Neural cell (in vitro differentiated cells): Measurements from ENCODE around the gene LGR5. TPM values are rescaled to one million over a fixed set of nuclear protein-coding genes. Genes with fewer than 3 reads are reported as not detected.

Experiments
- H2AFZ ChIP-seq: fragments of 200-600, 300-800 bp; sonication (generic), shearing (Covaris generic); 2 replicates; pipeline ENCODE4 v1.6.0; 2014; ENCODE audit warnings: low read depth, mild to moderate bottlenecking, antibody characterized with exemption, low read length, moderate library complexity
- H3F3A ChIP-seq: fragments of 200-600 bp; shearing (Covaris generic); 2 replicates; pipeline ENCODE4 v1.6.1; 2016; ENCODE audit warnings: mild to moderate bottlenecking, moderate library complexity, mixed read lengths, antibody characterized with exemption, low read length; ENCODE audit not compliant: insufficient read depth, poor library complexity, severe bottlenecking
- H3K27ac ChIP-seq: fragments of 200-600, 300-800 bp; sonication (generic), shearing (Covaris generic); 2 replicates; pipeline ENCODE4 v1.5.1; 2014; ENCODE audit warnings: mild to moderate bottlenecking, low read length, moderate library complexity
- H3K27me3 ChIP-seq: fragments of 300-800, 200-600 bp; sonication (generic), shearing (Covaris generic); 2 replicates; pipeline ENCODE4 v1.6.0; 2014; ENCODE audit warnings: mild to moderate bottlenecking, low read depth, low read length, moderate library complexity; ENCODE audit not compliant: insufficient read depth
- H3K36me3 ChIP-seq: fragments of 300-800, 200-600 bp; sonication (generic), shearing (Covaris generic); 2 replicates; pipeline ENCODE4 v1.5.1; 2014; ENCODE audit warnings: mild to moderate bottlenecking, antibody characterized with exemption, low read length, moderate library complexity; ENCODE audit not compliant: insufficient read depth
- H3K4me2 ChIP-seq: fragments of 300-800, 200-600 bp; sonication (generic), shearing (Covaris generic); 2 replicates; pipeline ENCODE4 v1.6.0; 2014; ENCODE audit warnings: mild to moderate bottlenecking, low read length
- H3K4me3 ChIP-seq: fragments of 300-800, 200-600 bp; sonication (generic), shearing (Covaris generic); 2 replicates; pipeline ENCODE4 v1.5.1; 2014; ENCODE audit warnings: mild to moderate bottlenecking, low read length, moderate library complexity
- H3K79me2 ChIP-seq: fragments of 200-600 bp; shearing (Covaris generic); replicated peaks from 2 replicates; pipeline ENCODE4 v1.6.0; 2014; ENCODE audit warnings: mild to moderate bottlenecking, low read length, moderate library complexity; ENCODE audit not compliant: insufficient read depth
- H3K9ac ChIP-seq: fragments of 300-800, 200-600 bp; sonication (generic), shearing (Covaris generic); 2 replicates; pipeline ENCODE4 v1.6.1; 2016; ENCODE audit warnings: mild to moderate bottlenecking, low read length, mixed read lengths
- H3K9me2 ChIP-seq: fragments of 200-600 bp; shearing (Covaris generic); 2 replicates; pipeline ENCODE4 v1.6.1; 2016; ENCODE audit warnings: mild to moderate bottlenecking, low read length, mixed read lengths; ENCODE audit not compliant: insufficient read depth
- H3K9me3 ChIP-seq: fragments of 200-600, 300-800 bp; sonication (generic), shearing (Covaris generic); 2 replicates; pipeline ENCODE4 v1.6.1; 2016; ENCODE audit warnings: mild to moderate bottlenecking, mixed run types, low read length, moderate library complexity, mixed read lengths
- H4K20me1 ChIP-seq: fragments of 200-600 bp; shearing (Covaris generic); 2 replicates; pipeline ENCODE4 v1.6.1; 2016; ENCODE audit warnings: mild to moderate bottlenecking, mixed run types; ENCODE audit not compliant: insufficient read depth
- CTCF ChIP-seq: fragments of 450-650 bp; IDR thresholded peaks from 2 replicates; pipeline ENCODE4 v1.5.1; 2014; ENCODE audit warnings: antibody characterized with exemption, mild to moderate bottlenecking, moderate library complexity; ENCODE audit not compliant: poor library complexity, severe bottlenecking
- EP300 ChIP-seq: fragments of 450-650 bp; conservative IDR thresholded peaks from 2 replicates; pipeline ENCODE4 v1.6.1; 2014; ENCODE audit warnings: antibody characterized with exemption, mild to moderate bottlenecking, moderate library complexity; ENCODE audit not compliant: poor library complexity, severe bottlenecking
- EZH2 ChIP-seq: fragments of 200-600, 300-800 bp; shearing (Covaris generic), sonication (generic); IDR thresholded peaks from 2 replicates; pipeline ENCODE4 v1.6.1; 2014; ENCODE audit warnings: antibody characterized with exemption, low read length, borderline replicate concordance, mild to moderate bottlenecking; ENCODE audit not compliant: insufficient read depth, poor library complexity, severe bottlenecking
- MXI1 ChIP-seq: fragments of 450-650 bp; conservative IDR thresholded peaks from 2 replicates; pipeline ENCODE4 v1.6.1; 2014; ENCODE audit warnings: antibody characterized with exemption, mild to moderate bottlenecking; ENCODE audit not compliant: poor library complexity, severe bottlenecking
- POLR2AphosphoS5 ChIP-seq: IDR thresholded peaks from 2 replicates; pipeline ENCODE4 v1.6.1; 2012
- RAD21 ChIP-seq: fragments of 450-650 bp; conservative IDR thresholded peaks from 2 replicates; pipeline ENCODE4 v1.6.1; 2014; ENCODE audit warnings: antibody characterized with exemption, mild to moderate bottlenecking, moderate library complexity
- REST ChIP-seq: IDR thresholded peaks from 2 replicates; pipeline ENCODE4 v1.6.1; 2012; ENCODE audit warnings: borderline replicate concordance
- SMC3 ChIP-seq: fragments of 450-650 bp; conservative IDR thresholded peaks from 2 replicates; pipeline ENCODE4 v1.6.1; 2014; ENCODE audit warnings: antibody characterized with exemption, mild to moderate bottlenecking, moderate library complexity; ENCODE audit not compliant: poor library complexity
- TAF1 ChIP-seq: IDR thresholded peaks from 2 replicates; pipeline ENCODE4 v1.6.1; 2012; ENCODE audit warnings: low read depth
- polyA plus RNA-seq: library from polyadenylated mRNA; depleted of rRNA; stranded (reverse); fragments of >200 nt; gene quantifications from 2 replicates; pipeline ENCODE4 v1.2.3, GENCODE V29; 2014

The LGR5 gene
- polyA plus RNA-seq, 1 donor from 2014 or later, result 0.16 TPM

- no peaks in the 10 kb centered on the region for H3K9me2 ChIP-seq
- no peaks in the 10 kb centered on the region for H3K79me2 ChIP-seq
- no peak overlapping the region for H3K4me2 ChIP-seq
- no peaks in the 10 kb centered on the region for H3K36me3 ChIP-seq
- H3F3A ChIP-seq, result no peaks in the 10 kb centered on the region
- H3K9me3 ChIP-seq, result no peaks in the 10 kb centered on the region
- H2AFZ ChIP-seq, result no peak overlapping the region
- no peak overlapping the region for H3K4me3 ChIP-seq
- no peaks in the 10 kb centered on the region for H3K27me3 ChIP-seq
- H3K9ac ChIP-seq, result no peak overlapping the region
- no peaks in the 10 kb centered on the region for H4K20me1 ChIP-seq
- TF ChIP-seq MXI1, result no peak
- no peak for TF ChIP-seq RAD21
- no peak for TF ChIP-seq SMC3
- TF ChIP-seq REST, result no peak
- no peak for TF ChIP-seq EZH2
- no peak for TF ChIP-seq TAF1
- no peak for TF ChIP-seq CTCF
- no peak for TF ChIP-seq EP300
- no peak for TF ChIP-seq POLR2AphosphoS5
- no peak overlapping the region for H3K27ac ChIP-seq
Measured at GRCh38 chr12:71536939-71537622, 97.5 kb downstream of the LGR5 start.

- Histone ChIP-seq H3K36me3 (no peaks in the 10 kb centered on the region), H3K79me2 (no peaks in the 10 kb centered on the region), H2AFZ (no peak overlapping the region), H3K9me2 (no peaks in the 10 kb centered on the region), H3K4me3 (no peak overlapping the region), H3K9ac (no peak overlapping the region), H3K27ac (no peak overlapping the region), H4K20me1 (no peaks in the 10 kb centered on the region), H3F3A (no peaks in the 10 kb centered on the region), H3K9me3 (no peaks in the 10 kb centered on the region), H3K27me3 (no peaks in the 10 kb centered on the region), H3K4me2 (no peak overlapping the region)
- TF ChIP-seq REST (no peak), TAF1 (no peak), POLR2AphosphoS5 (no peak), SMC3 (no peak), EP300 (no peak), EZH2 (no peak), CTCF (no peak), MXI1 (no peak), RAD21 (no peak)
Measured at GRCh38 chr12:71538807-71539206, 99.2 kb downstream of the LGR5 start.
